Retina (tissue), 1 donor: ENCODE results near the gene NCBP2.
"Not testable (repeated sequence)": the region's sequence is repeated elsewhere in the genome, so short reads cannot be mapped to it uniquely, and the experiment has no call there.

Experiments used
- DNase-seq: peaks from one replicate; pipeline ENCODE4 v3.0.0-alpha.2; 2016

The NCBP2 gene

DNA sequence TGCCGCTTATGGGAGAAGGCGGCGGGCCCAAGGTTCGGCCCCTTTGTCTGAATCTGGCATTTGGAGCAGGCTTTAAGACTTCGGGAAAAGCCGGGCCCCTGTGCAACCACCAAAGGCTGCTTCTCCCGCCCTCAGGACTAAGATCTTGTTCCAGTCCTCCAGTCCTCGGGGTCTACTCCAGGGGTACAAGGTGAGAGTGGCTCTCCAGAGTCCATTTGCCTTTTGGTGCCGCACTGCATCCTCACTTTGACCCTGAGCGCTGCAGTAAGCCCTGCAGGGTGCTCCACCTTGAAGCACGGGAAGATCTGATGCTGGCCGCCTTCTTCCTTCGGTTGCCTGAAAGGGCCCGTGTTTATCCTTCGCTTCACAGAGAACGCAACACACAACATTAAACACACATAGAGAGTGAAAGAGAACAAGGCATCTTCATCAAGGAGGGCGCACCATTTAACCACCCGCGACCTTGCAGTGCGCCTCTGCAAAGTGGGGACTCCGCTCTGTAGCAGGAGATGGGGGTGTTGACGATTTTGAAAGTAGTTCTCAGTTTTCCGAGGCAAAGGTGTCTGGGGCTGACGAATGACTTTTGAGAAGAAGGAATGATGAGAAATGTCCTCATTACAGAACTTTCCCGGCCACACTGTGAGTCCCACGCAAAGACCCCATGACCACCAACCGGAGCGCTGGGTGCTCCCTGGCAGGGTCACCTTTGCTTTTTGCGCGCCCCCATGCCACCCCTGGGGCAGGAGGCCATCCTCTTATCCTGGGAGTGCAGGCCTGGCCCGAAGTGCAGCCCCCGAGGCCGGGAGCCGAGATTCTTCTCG lies 25.3 kb upstream of the NCBP2 start:
- DNase-seq: peak; percentile 63

GRCh38 chr3:196966526-196967401 lies 24.4 kb upstream of the NCBP2 start:
- peak; percentile 84 for DNase-seq

GRCh38 chr3:196965804-196966173 lies 23.5 kb upstream of the NCBP2 start:
- DNase-seq: no peak

- DNase-seq: no peak
These were observed 22.9 kb upstream of the NCBP2 start for GRCh38 chr3:196965112-196965803.

GRCh38 chr3:196963631-196963953 lies 21.3 kb upstream of the NCBP2 start:
- no peak for DNase-seq

GRCh38 chr3:196962930-196963630 lies 20.8 kb upstream of the NCBP2 start:
- no peak for DNase-seq

- DNase-seq: no peak
These were observed 20.0 kb upstream of the NCBP2 start for GRCh38 chr3:196962108-196962929.

- DNase-seq: no peak
These were observed 12.5 kb upstream of the NCBP2 start for GRCh38 chr3:196954832-196955231.

DNA sequence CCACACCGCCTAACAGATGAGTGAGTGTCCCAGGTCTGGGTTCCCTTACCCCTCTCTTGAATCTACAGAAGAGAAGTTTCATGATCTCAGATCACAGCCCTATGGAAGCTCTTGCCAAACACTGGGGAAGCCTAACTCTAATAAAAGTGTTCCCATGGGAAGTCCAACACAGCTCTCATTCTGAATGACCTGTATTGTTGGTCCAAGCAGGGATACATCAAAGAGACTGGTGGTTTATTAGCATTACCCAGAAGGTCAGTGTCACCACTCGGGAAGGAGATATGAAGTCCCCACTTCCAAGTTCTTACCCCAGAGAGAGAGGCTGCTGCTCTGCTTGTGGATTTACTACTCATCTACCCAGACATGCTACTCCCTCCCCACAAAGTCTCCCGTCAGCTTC lies 9.0 kb upstream of the NCBP2 start:
- no peak for DNase-seq

DNA sequence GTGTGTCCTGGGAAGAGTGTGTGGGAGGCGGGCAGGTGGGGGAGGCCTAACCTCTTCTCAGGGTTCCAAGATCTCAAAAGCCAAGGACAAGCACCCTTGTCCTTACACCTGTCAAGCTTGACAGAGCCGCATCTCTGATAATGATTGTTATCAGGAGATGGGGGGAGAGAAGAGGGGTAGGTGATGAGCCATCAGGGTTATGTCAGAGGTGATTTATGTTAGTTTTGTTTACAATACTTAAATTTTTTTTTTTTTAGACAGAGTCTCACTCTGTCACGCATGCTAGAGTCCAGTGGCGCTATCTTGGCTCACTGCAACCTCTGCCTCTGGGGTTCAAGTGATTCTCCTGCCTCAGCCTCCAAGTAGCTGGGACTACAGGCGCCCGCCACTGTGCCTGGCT lies 7.4 kb upstream of the NCBP2 start:
- DNase-seq: no peak

DNA sequence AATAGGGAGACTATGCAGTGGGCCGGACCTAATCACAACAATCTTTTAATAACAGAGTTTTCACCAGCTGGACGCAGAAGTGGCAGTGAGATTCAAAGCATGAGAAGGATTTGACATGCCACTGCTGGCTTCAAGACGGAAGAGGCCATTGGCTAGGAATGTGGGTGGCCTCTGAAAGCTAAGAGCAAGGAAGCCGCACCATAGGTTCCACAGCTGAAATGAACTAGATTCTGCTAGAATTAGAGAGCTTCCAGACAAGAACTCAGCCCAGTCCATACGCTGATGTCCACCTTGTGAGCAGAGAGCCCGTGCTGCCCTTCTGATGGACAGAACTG lies 6.9 kb upstream of the NCBP2 start:
- DNase-seq: no peak

DNA sequence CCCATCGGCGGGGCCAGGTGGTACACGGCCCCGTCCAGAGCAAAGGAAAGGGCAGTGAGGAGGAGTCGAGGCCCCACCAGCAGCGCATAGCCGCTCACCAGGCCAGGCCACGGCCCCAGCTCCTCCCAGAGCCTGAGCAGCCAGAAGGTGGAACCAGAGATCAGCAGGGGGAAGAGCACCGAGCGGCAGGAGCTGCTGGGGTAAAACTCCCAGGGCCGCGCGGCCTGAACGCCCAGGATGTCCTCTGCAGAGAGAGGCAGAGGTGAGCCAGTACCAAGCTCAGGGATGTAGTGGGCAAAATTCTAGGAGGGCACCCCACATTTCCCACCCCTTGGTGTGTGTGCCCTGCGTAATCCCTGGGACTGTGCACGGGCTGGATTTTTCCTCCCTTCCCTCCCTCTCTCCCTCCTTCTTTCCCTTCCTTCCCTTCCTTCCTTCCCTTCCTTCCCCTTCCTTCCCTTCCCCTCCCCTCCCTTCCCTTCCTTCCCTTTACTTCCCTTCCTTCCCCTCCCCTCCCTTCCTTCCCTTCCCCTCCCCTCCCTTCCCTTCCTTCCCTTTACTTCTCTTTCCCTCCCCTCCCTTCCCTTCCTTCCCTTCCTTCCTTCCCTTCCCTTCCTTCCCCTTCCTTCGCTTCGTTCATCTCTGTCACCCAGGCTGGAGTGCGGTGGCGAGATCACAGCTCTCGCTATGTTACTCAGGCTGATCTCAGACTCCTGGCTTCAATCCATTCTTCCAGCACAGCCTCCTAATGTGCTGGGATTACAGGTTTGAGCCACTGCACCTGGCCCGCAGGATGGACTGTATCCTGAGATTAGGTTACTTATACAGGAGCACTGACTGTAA lies 6.3 kb upstream of the NCBP2 start:
- no peak for DNase-seq

- DNase-seq: no peak
These were observed 5.6 kb upstream of the NCBP2 start for GRCh38 chr3:196947860-196948441.

- DNase-seq: no peak
These were observed 5.0 kb upstream of the NCBP2 start for GRCh38 chr3:196947136-196947859.

DNA sequence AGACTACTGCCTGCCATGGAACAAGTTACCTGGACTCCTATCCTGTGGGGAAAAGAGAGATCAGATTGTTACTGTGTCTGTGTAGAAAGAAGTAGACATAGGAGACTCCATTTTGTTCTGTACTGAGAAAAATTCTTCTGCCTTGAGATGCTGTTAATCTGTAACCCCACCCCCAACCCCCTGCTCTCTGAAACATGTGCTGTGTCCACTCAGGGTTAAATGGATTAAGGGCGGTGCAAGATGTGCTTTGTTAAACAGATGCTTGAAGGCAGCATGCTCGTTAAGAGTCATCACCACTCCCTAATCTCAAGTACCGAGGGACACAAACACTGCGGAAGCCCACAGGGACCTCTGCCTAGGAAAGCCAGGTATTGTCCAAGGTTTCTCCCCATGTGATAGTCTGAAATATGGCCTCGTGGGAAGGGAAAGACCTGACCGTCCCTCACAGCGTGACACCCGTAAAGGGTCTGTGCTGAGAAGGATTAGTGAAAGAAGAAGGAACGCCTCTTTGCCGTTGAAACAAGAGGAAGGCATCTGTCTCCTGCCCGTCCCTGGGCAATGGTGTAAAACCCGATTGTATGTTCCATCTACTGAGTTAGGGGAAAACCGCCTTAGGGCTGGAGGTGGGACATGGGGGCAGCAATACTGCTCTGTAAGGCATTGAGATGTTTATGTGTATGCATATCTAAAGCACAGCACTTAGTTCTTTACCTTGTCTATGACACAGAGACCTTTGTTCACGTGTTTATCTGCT lies 1.9 kb upstream of the NCBP2 start:
- DNase-seq: not testable (repeated sequence)

GRCh38 chr3:196942915-196943277 lies 568 bp upstream of the NCBP2 start:
- DNase-seq: no peak

DNA sequence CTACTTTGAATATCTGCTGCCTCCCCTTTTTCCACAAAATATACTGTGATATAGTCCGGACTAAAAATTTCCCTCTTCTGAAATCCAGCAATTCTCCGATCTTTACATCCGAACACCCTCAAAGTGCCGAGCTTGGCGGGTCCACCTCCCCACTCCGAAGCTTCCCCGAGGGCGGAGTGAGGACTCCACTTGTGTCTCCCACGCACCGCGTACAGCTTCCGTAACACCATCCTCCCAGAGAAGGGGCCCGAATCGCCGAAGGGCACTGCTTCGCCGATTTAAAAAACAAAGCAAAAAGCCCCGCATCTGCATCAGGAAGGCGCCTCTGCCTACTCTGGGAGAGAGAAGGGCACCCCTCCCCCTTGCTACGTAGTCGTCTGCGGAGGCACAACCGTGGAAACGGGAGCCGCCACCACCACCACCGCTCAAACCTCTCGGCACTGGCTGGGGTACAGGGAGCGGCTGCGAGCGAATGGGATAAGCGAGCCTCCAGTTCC lies 551 bp downstream of the NCBP2 start:
- DNase-seq: no peak

- DNase-seq: no peak
These were observed 3.8 kb downstream of the NCBP2 start for GRCh38 chr3:196938576-196938975.

- DNase-seq: no peak
These were observed 4.2 kb downstream of the NCBP2 start for GRCh38 chr3:196938124-196938523.
